Measurements from ENCODE around the gene YARS1. TPM values are rescaled to one million over a fixed set of nuclear protein-coding genes. Genes with fewer than 3 reads are reported as not detected.

The YARS1 gene
- total and polyA plus RNA-seq, 2 of the 13 experiments (the other 11 are each of a cell fraction or from before 2014, with no cell fraction given) = 50.1 to 113 TPM

- CTCF ChIA-PET (ENCODE audit: low intra/inter-chr PET ratio, low total read pairs) = interaction anchor here (1.8 to 4.4 kb wide), 2 partner anchors 33 to 61 kb away, joined by 13 to 88 read pairs; a partner anchor contains a TSS
- no peak overlapping the region for H2AFZ ChIP-seq (ENCODE audit: low read length)
- DNase-seq (ENCODE audit: low spot score) (no peak), FAIRE-seq (no peak), ATAC-seq (no peak)
- in situ Hi-C loops (cut with HindIII; ENCODE audit: extremely low pct_ligation_motif_present, low pct_unique_long_range_greater_than_20kb) = no loop called here
- TSS peak; percentile 25 for BruUV-seq (replicated peaks)
- H3K4me3 ChIP-seq (replicated peaks in 1 of 3; ENCODE audit: insufficient read depth in 1 of 3, low read depth in 2 of 3, low read length in 3 of 3) = no peak overlapping the region
- H3K9ac ChIP-seq (ENCODE audit: insufficient read depth, low read depth, low read length) = no peak overlapping the region
- WGBS (ENCODE audit: low lambda C conversion rate) = 98% methylated on average over 7 of the region's 7 CpGs
- H3K27me3 ChIP-seq (ENCODE audit: control insufficient read depth in 1 of 2, insufficient read depth in 2 of 2, low read length in 2 of 2) = no peaks in the 10 kb centered on the region
- H3K9me3 ChIP-seq (ENCODE audit: low read length) = no peaks in the 10 kb centered on the region
- no peak overlapping the region for H3K4me2 ChIP-seq (ENCODE audit: low read depth, low read length)
- H3K27ac ChIP-seq (ENCODE audit: extremely low read length, insufficient read depth, low read length) = no peak overlapping the region
- H3K4me1 ChIP-seq (ENCODE audit: insufficient read depth, low read length) = no peaks in the 10 kb centered on the region
- intact Hi-C loops (cut with micrococcal nuclease; ENCODE audit: unreplicated experiment) = loop anchor here (1.0 to 2.0 kb wide), 2 partner anchors 31 to 62 kb away; no protein-coding TSS in a partner anchor
- H4K20me1 ChIP-seq (ENCODE audit: insufficient read depth, low read length) = no peaks in the 10 kb centered on the region
- no peaks in the 10 kb centered on the region for H3K79me2 ChIP-seq (ENCODE audit: insufficient read depth, low read length)
- peaks cover 11 to 33% of the 10 kb centered on the region in 2 experiments for H3K36me3 ChIP-seq (replicated peaks in 1 of 2; ENCODE audit: control insufficient read depth in 1 of 2, insufficient read depth in 2 of 2, low read length in 2 of 2)
- POLR2A ChIA-PET = interaction anchor here (0.9 to 4.9 kb wide), 7 partner anchors 14 to 123 kb away, joined by 3 to 51 read pairs (median 6); partner anchors contain the start of gene RBBP4
- TF ChIP-seq POLR2A (IDR thresholded peaks at IDR 0.05; ENCODE audit: insufficient read depth in 1 of 2, low read depth in 2 of 2, low read length in 2 of 2) (peak; percentile 15 to 56; a peak in 2 of 4 replicates), POLR2G (IDR thresholded peaks at IDR 0.05; ENCODE audit: low read depth, low read length) (peak; percentile 62), ZNF292 (CRISPR knock-in tag; IDR thresholded peaks at IDR 0.05; ENCODE audit: borderline replicate concordance, low read depth) (no peak), SSRP1 (CRISPR knock-in tag; IDR thresholded peaks at IDR 0.05) (peak; percentile 79), BORCS8-MEF2B (CRISPR knock-in tag; IDR thresholded peaks at IDR 0.05) (0 out of 2 replicates have a peak, but pooled peaks have one; percentile 34), GABPB1 (CRISPR knock-in tag; IDR thresholded peaks at IDR 0.05) (peak; percentile 13; the same call in 1 of the 2 replicates), FUBP1 (CRISPR knock-in tag; IDR thresholded peaks at IDR 0.05; ENCODE audit: borderline replicate concordance) (no peak), ZNF431 (CRISPR knock-in tag; IDR thresholded peaks at IDR 0.05; ENCODE audit: borderline replicate concordance, low read depth) (0 out of 2 replicates have a peak, but pooled peaks have one; percentile 13), ZNF780A (CRISPR knock-in tag; IDR thresholded peaks at IDR 0.05) (0 out of 2 replicates have a peak, but pooled peaks have one; percentile 29), RBM22 (optimal IDR thresholded peaks at IDR 0.05; ENCODE audit: low read length) (peak; percentile 98), KDM2A (CRISPR knock-in tag; IDR thresholded peaks at IDR 0.05; ENCODE audit: borderline replicate concordance, low read depth) (peak; percentile 23; the same call in 1 of the 2 replicates), NFYC (CRISPR knock-in tag; IDR thresholded peaks at IDR 0.05) (no peak), ATF2 (CRISPR knock-in tag; IDR thresholded peaks at IDR 0.05) (0 out of 2 replicates have a peak, but pooled peaks have one; percentile 11), PAF1 (CRISPR knock-in tag; IDR thresholded peaks at IDR 0.05) (peak; percentile 85), KDM1A (CRISPR knock-in tag; IDR thresholded peaks at IDR 0.05) (no peak), SNAI1 (CRISPR knock-in tag; IDR thresholded peaks at IDR 0.05; ENCODE audit: borderline replicate concordance) (no peak)
- TF ChIP-seq, protein P1, sequence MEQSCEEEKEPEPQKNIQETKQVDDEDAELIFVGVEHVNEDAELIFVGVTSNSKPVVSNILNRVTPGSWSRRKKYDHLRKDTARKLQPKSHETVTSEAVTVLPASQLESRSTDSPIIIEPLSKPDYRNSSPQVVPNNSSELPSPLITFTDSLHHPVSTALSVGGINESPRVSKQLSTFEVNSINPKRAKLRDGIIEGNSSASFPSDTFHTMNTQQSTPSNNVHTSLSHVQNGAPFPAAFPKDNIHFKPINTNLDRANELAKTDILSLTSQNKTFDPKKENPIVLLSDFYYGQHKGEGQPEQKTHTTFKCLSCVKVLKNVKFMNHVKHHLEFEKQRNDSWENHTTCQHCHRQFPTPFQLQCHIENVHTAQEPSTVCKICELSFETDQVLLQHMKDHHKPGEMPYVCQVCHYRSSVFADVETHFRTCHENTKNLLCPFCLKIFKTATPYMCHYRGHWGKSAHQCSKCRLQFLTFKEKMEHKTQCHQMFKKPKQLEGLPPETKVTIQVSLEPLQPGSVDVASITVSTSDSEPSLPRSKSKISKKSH (CRISPR knock-in tag; IDR thresholded peaks at IDR 0.05; ENCODE audit: borderline replicate concordance) = no peak
Measured at GRCh38 chr1:32773764-32774463, 43.2 kb downstream of the YARS1 start.

Data from HepG2 (cell line).